GM10266 (cell line): ENCODE measurements around the gene APOB.

Experiments used
- DNase-seq: peaks from one replicate; pipeline ENCODE4 v3.0.0; 2012; ENCODE audit errors: extremely low spot score
- CTCF ChIP-seq: IDR thresholded peaks from 2 replicates; pipeline ENCODE4 v1.5.1; 2012; ENCODE audit warnings: mild to moderate bottlenecking, low read depth; ENCODE audit not compliant: control insufficient read depth, insufficient read depth; ENCODE audit errors: missing control alignments

APOB gene

GRCh38 chr2:21014364-21015280, 29.3 kb downstream of the APOB start:
- no peak for TF ChIP-seq CTCF
- no peak for DNase-seq

- no peak for DNase-seq
- TF ChIP-seq CTCF: no peak
Observed at GRCh38 chr2:21013043-21013816, 30.6 kb downstream of the APOB start.

GRCh38 chr2:21012557-21012937, 31.3 kb downstream of the APOB start:
- no peak for TF ChIP-seq CTCF
- DNase-seq: no peak

- TF ChIP-seq CTCF: no peak
- DNase-seq: no peak
Observed at GRCh38 chr2:21011876-21012556, 31.9 kb downstream of the APOB start.

GRCh38 chr2:21011453-21011852, 32.4 kb downstream of the APOB start:
- no peak for DNase-seq
- no peak for TF ChIP-seq CTCF

- TF ChIP-seq CTCF: no peak
Observed at GRCh38 chr2:21010813-21011439, 32.9 kb downstream of the APOB start.

More at GRCh38 chr2:21010813-21011439, 32.9 kb downstream of the APOB start:
- DNase-seq: no peak
